GM12891 (cell line): ENCODE data around the gene THRA.

Experiments
- PAX5 ChIP-seq: IDR thresholded peaks from 2 replicates; pipeline ENCODE4 v1.6.1; 2011; ENCODE audit warnings: low read length, moderate library complexity, mild to moderate bottlenecking; ENCODE audit not compliant: insufficient read depth, severe bottlenecking
- POLR2A ChIP-seq: IDR thresholded peaks from 2 replicates; pipeline ENCODE4 v1.6.1; 2011; ENCODE audit warnings: low read depth, low read length, control low read depth
- POLR2AphosphoS5 ChIP-seq: IDR thresholded peaks from 2 replicates; pipeline ENCODE4 v1.6.1; 2011; ENCODE audit warnings: low read depth, low read length, control low read depth
- POU2F2 ChIP-seq: IDR thresholded peaks from 2 replicates; pipeline ENCODE4 v1.6.1; 2011; ENCODE audit warnings: low read depth, mild to moderate bottlenecking, control low read depth, low read length, moderate library complexity
- SPI1 ChIP-seq: IDR thresholded peaks from 2 replicates; pipeline ENCODE4 v1.6.1; 2011; ENCODE audit warnings: low read depth, low read length, control low read depth
- TAF1 ChIP-seq: IDR thresholded peaks from 2 replicates; pipeline ENCODE4 v1.6.1; 2011; ENCODE audit warnings: low read depth, low read length, control low read depth

- TF ChIP-seq POLR2A (no peak), POLR2AphosphoS5 (no peak), SPI1 (no peak), TAF1 (no peak), POU2F2 (no peak), PAX5 (no peak)
Measured at GRCh38 chr17:40099619-40100418, 37.1 kb downstream of the THRA start.
